ENCODE measurements around the gene MS4A6A. TPM values are rescaled to one million over a fixed set of nuclear protein-coding genes. Genes with fewer than 3 reads are reported as not detected.

The MS4A6A gene
- total RNA-seq, 4 donors from 2014 or later, result 4.6 to 26.6 (median 18.8) TPM

DNA sequence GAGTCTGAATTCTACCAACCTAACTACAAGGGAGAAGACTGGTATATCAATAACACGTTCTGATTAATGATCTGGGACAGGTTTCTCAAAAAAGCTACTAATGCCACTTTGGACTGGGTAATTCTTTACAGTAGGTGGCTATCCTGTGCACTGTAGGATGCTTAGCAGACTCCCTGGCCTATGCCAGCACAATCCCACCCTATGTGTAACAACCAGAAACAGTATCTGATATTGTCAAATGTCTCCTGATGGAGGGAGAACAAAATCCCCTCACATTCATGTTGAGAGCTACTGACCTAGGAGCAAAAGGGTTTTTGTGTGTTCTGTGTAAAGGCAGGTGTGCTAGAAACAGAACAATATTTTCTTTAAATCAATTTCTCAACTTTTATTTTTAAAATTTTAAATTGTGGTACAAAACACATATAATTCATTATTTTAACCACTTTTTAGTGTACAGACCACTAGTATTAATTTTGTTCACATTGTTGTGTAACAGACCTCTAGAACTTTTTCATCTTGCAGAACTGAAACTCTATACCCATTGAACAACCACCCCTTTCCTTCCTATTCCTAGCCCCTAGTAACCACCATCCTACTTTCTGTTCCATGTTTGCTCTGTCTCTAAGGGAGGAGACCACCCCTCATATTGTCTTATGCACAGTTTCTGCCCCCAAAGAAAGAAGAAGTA is 2.1 kb upstream of the MS4A6A start:
- H3K27ac ChIP-seq, result no peak overlapping the region
- H3K36me3 ChIP-seq, result no peaks in the 10 kb centered on the region
- H3K9me3 ChIP-seq, result no peaks in the 10 kb centered on the region
- H3K4me1 ChIP-seq, result no peaks in the 10 kb centered on the region
- no peaks in the 10 kb centered on the region for H3K27me3 ChIP-seq
- intact Hi-C loops (cut with DNase I; ENCODE audit: low total_unique reads), result no loop called here
- DNase-seq, result no peak
- no peak overlapping the region for H3K4me3 ChIP-seq
- in situ Hi-C loops (cut with MboI; ENCODE audit: low sequenced_read_pairs in 4 of 4), result loop anchor here in 1 of 4 donors (25.0 kb wide), 1 partner anchor 98 kb away; the partner anchor contains the start of gene MS4A2
- no peak for TF ChIP-seq POLR2A (IDR thresholded peaks at IDR 0.05)
- TF ChIP-seq, protein P1, sequence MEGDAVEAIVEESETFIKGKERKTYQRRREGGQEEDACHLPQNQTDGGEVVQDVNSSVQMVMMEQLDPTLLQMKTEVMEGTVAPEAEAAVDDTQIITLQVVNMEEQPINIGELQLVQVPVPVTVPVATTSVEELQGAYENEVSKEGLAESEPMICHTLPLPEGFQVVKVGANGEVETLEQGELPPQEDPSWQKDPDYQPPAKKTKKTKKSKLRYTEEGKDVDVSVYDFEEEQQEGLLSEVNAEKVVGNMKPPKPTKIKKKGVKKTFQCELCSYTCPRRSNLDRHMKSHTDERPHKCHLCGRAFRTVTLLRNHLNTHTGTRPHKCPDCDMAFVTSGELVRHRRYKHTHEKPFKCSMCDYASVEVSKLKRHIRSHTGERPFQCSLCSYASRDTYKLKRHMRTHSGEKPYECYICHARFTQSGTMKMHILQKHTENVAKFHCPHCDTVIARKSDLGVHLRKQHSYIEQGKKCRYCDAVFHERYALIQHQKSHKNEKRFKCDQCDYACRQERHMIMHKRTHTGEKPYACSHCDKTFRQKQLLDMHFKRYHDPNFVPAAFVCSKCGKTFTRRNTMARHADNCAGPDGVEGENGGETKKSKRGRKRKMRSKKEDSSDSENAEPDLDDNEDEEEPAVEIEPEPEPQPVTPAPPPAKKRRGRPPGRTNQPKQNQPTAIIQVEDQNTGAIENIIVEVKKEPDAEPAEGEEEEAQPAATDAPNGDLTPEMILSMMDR (IDR thresholded peaks at IDR 0.05 in 4 of 5, conservative IDR thresholded peaks at IDR 0.05 in 1 of 5), result no peak
- no peak for ATAC-seq

- DNase-seq (no peak), ATAC-seq (no peak)
- in situ Hi-C loops (cut with MboI; ENCODE audit: low sequenced_read_pairs in 4 of 4) (loop anchor here in 1 of 4 donors (25.0 kb wide), 1 partner anchor 96 kb away; the partner anchor contains the start of gene MS4A2), intact Hi-C loops (cut with DNase I; ENCODE audit: low total_unique reads) (no loop called here)
- no peaks in the 10 kb centered on the region for H3K27me3 ChIP-seq
- peak overlapping the region in 1 of 4 donors; percentile 22 for H3K27ac ChIP-seq
- TF ChIP-seq POLR2A (IDR thresholded peaks at IDR 0.05), result no peak
- TF ChIP-seq, protein P1 (IDR thresholded peaks at IDR 0.05 in 4 of 5, conservative IDR thresholded peaks at IDR 0.05 in 1 of 5), result no peak
- no peaks in the 10 kb centered on the region for H3K36me3 ChIP-seq
- no peaks in the 10 kb centered on the region for H3K9me3 ChIP-seq
- H3K4me1 ChIP-seq, result no peaks in the 10 kb centered on the region
- H3K4me3 ChIP-seq, result no peak overlapping the region
These were observed 815 bp upstream of the MS4A6A start for GRCh38 chr11:60183591-60184205.

DNA sequence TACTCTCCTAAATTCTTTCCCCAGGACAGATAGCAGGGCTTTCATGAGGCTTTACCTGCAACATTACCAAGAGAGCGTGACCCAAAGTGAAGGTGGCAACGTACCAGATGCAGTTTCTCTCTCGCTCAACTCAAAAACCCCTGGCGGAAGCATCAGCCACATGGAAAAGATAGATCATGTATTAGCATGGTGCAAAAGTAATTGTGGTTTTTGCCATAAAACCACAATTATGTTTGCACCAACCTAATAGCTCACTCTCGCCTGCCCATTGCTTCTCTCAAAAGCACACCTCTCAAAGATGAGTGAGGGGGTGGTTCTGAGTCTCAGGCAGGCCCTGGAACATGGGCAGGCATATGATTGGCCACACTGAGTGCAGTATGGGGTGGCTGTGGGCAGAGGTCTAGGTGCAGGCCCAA is 7.0 kb downstream of the MS4A6A start:
- no peak for TF ChIP-seq POLR2A (IDR thresholded peaks at IDR 0.05)
- TF ChIP-seq, protein P1 (IDR thresholded peaks at IDR 0.05 in 4 of 5, conservative IDR thresholded peaks at IDR 0.05 in 1 of 5), result no peak
- no peak for DNase-seq

DNA sequence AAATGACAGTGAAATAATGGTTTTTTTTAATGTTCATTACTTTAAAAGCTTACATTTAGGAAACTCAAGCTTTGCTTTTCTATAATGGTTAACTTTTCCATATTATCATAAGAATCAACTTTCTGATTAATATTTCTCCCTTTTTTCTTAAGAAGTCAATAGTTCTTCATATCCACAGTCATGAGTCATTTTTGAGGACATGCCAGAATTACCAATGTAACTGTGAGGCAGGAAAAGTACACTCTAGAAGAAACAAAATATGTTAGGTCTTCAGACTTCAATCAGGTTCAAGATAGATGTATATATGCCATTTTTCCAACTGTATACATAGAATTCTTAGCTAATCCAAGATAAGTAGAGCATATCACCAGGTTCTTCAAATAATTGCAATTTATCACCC is 10.9 kb downstream of the MS4A6A start:
- Histone ChIP-seq H3K4me1 (no peaks in the 10 kb centered on the region), H3K9me3 (no peaks in the 10 kb centered on the region), H3K36me3 (no peaks in the 10 kb centered on the region), H3K27ac (no peak overlapping the region), H3K27me3 (no peaks in the 10 kb centered on the region), H3K4me3 (no peak overlapping the region)
- ATAC-seq, result no peak
- intact Hi-C loops (cut with DNase I; ENCODE audit: low total_unique reads), result no loop called here
- no peak for DNase-seq
- in situ Hi-C loops (cut with MboI; ENCODE audit: low sequenced_read_pairs in 4 of 4), result no loop called here
- TF ChIP-seq, protein P1 (IDR thresholded peaks at IDR 0.05 in 4 of 5, conservative IDR thresholded peaks at IDR 0.05 in 1 of 5), result no peak
- no peak for TF ChIP-seq POLR2A (IDR thresholded peaks at IDR 0.05)

More for the DNA sequence above, 7.0 kb downstream of the MS4A6A start:
- Histone ChIP-seq H3K4me3 (no peak overlapping the region), H3K9me3 (no peaks in the 10 kb centered on the region), H3K27ac (no peak overlapping the region), H3K4me1 (no peaks in the 10 kb centered on the region), H3K36me3 (no peaks in the 10 kb centered on the region), H3K27me3 (no peaks in the 10 kb centered on the region)
- no peak for ATAC-seq
- intact Hi-C loops (cut with DNase I; ENCODE audit: low total_unique reads), result no loop called here
- in situ Hi-C loops (cut with MboI; ENCODE audit: low sequenced_read_pairs in 4 of 4), result loop anchor here in 1 of 4 donors (25.0 kb wide), 1 partner anchor 89 kb away; the partner anchor contains the start of gene MS4A2
